Measurements from ENCODE around the gene SLC13A2. TPM values are rescaled to one million over a fixed set of nuclear protein-coding genes. Genes with fewer than 3 reads are reported as not detected.

SLC13A2 gene
- total RNA-seq, 1 donor from 2014 or later = not detected

DNA sequence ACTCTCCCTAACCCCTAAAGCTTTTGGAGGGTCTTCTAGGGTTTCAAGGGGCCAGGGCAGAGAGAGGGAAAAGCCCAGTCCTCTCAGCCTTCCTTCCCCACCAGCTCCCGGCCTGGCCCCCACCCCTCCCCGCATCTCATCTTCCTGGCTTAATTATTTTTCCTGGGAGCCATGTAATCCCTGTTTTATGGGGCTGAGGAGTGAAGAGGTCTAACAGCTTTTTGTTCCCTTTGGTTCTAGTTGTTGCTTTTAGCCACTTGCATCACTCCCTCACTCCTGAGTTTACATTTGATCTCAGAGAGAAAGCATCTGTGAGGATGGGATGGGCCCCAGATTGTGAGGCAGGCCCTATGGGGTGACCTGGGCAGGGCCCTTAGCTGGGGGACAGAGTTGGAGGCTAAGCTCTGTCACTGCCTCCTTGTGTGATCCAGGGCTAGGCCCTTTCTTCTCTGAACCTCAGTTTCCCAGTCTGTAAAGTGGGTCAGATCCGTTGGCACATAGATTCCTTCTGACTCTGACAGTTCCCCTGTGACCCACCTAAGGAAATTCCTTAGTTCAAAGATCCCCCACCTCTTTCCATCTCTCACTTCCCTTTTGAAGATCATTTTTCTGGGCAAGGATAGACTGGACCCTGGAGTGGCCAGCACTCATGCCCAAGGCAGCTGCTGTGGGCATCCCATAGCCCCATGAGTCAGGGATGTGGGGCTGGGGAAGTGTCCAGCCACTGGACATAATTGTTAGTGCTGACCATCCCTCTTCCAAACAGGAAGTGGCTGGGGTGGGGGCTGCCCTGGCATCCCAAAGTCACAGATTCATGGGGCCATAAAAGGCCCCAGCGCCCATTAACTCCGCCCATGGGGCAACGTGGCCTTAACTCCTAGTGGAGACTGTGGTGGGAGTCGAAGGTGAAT is 58.9 kb downstream of the SLC13A2 start:
- FAIRE-seq (no peak), DNase-seq (ENCODE audit: low spot score in 2 of 2) (no peak)

GRCh38 chr17:28533091-28533807 is 59.8 kb downstream of the SLC13A2 start:
- FAIRE-seq (no peak), DNase-seq (ENCODE audit: low spot score in 2 of 2) (no peak)

DNA sequence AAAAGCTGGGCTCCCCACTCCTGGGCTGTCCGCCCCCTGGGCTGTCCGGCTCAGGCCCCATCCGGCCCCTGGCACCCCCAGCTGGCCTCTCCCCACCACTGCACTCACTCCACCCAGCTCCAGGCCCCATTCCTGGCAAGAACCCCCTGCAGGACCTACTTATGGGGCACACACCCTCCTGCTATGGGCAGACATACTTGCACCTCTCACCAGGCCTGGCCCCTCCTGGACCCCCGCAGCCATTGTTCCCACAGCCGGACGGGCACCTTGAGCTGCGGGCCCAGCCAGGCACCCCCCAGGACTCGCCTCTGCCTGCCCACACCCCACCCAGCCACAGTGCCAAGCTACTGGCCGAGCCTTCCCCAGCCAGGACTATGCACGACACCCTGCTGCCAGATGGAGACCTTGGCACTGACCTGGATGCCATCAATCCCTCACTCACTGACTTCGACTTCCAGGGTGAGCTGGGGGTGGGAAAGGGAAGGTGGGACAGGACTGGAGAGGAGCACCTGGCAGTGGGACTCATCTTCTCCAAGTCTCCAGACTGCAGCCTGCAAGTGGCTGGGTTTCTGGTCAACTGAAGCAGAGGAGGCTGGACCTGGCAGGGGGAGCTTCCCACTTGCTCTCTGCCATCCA is 61.4 kb downstream of the SLC13A2 start:
- DNase-seq (ENCODE audit: low spot score in 2 of 2) = no peak
- no peak for FAIRE-seq

GRCh38 chr17:28536532-28537218 is 63.2 kb downstream of the SLC13A2 start:
- DNase-seq (ENCODE audit: low spot score in 2 of 2) (no peak), FAIRE-seq (no peak)

GRCh38 chr17:28537219-28537610 is 63.8 kb downstream of the SLC13A2 start:
- FAIRE-seq (no peak), DNase-seq (ENCODE audit: low spot score in 2 of 2) (no peak)

- FAIRE-seq (no peak), DNase-seq (ENCODE audit: low spot score in 2 of 2) (no peak)
These were observed 65.0 kb downstream of the SLC13A2 start for GRCh38 chr17:28538296-28538895.

DNA sequence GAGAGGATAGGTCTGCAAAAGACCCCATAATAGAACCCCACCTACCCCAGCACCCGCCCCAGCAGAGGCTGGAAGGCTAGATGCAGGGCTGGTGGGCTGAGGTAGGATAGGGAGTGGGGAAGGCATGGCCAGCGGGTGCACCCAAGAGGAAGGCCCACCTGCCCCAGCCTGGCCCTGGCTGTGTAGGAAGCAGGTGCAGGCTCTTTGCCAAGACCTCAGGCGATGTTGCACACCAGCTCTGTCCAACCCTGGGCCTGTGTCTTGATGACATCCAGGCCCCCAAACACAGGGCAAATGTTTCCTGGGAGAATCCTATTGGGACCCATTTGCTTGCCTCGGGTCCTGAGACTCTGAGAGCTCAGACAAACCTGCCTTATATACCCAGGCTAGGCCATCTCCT is 66.8 kb downstream of the SLC13A2 start:
- FAIRE-seq = no peak
- no peak for DNase-seq (ENCODE audit: low spot score in 2 of 2)

DNA sequence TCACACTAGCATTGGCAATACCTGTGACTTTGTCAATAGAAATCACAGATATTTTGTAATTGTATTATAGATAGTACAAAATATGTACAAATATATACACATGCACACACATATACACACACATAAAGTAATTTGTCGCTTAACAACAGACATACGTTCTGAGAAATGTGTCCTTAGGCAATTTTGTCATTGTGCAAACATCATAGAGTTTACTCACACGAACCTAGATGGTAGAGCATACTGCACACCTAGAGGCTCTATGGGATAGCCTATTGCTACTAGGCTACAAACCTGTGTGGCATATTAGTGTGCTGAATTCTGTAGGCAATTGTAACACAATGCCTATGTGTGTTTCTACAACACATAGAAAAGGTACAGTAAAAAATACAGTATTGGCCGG is 68.0 kb downstream of the SLC13A2 start:
- DNase-seq (ENCODE audit: low spot score in 2 of 2) (no peak), FAIRE-seq (no peak)

DNA sequence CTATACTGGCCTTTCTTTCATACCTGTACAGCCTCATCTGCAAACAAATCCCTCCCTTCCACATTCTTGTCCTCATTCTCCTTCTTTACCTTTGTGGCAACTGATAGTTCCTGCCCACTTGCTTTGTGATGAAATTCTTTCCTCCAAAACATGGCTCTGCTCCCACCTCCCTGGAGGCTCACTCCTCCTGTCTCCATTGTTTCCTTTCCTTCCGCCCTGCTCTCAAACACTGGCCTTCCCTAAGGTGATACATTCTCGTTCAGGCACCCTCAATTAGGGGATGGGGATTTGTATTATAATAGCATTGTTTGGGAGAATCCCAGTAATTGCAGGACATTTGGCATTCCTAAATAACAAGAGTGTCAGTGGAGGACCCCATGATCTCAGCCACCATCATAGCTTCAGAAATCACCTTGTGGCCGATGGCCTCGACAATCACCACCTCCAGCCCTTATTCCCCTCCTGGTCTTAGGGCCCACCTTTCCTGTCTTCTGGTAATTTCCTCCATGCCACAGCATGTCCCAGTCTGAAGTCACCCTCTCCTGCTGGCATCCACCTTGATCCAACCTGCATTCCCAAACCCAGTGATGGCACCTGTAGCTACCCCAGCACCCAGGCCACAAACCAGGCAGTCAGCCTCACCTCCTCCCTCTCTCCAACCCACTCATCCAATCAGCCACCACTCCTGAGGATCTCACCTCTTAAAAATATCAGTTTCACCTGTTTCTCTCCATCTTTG is 71.1 kb downstream of the SLC13A2 start:
- DNase-seq (ENCODE audit: low spot score in 2 of 2) = no peak
- FAIRE-seq = no peak

GRCh38 chr17:28545141-28545503 is 71.7 kb downstream of the SLC13A2 start:
- FAIRE-seq = no peak
- no peak for DNase-seq (ENCODE audit: low spot score in 2 of 2)

DNA sequence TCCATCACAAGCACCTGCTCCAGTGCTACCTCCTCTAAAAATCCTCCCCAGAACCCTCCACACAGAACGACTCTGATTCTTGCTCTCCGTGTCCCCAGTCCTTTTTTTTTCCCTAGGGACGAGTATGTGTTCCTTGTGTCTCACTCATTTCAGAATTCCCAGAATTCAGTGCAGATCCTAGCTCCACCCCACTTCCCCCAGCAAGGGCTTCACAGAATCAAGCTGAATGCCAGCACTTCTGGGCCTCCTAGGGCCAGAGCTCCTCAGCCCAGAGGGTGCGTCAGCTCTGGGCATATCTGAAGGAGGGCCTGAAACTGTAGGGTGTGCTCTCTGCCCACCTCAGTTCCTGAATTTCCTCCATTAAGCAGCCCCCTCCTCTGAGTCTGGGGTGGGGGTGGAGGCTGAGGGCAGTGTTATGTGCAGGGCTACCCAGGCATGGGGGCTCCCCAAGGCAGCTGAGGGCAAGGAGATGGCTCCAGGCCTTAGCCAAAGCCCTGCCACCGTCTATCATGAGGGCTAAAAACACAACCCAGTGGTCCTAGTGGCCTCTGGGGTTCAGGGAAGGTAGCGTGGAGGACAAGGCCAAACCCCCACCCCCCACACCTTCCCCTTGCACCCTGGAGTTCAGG is 72.5 kb downstream of the SLC13A2 start:
- no peak for FAIRE-seq
- no peak for DNase-seq (ENCODE audit: low spot score in 2 of 2)

GRCh38 chr17:28547096-28547622 is 73.7 kb downstream of the SLC13A2 start:
- DNase-seq (ENCODE audit: low spot score in 2 of 2) = no peak
- FAIRE-seq = no peak

Other genes starting within 250 kb of the SLC13A2 start
- gene TMEM97, start 154.4 kb upstream of the SLC13A2 start, total RNA-seq = 50.1 TPM
- gene IFT20, start 138.2 kb upstream of the SLC13A2 start, total RNA-seq = 31.0 TPM
- 28.5 TPM for gene TNFAIP1, start 137.9 kb upstream of the SLC13A2 start, total RNA-seq
- 42.0 TPM for gene POLDIP2, start 116.1 kb upstream of the SLC13A2 start, total RNA-seq
- not detected for gene SEBOX, start 108.4 kb upstream of the SLC13A2 start, total RNA-seq
- 0.41 TPM for gene VTN, start 103.3 kb upstream of the SLC13A2 start, total RNA-seq
- 18.3 TPM for gene SARM1, start 102.0 kb upstream of the SLC13A2 start, total RNA-seq
- gene SLC46A1, start 67.4 kb upstream of the SLC13A2 start, total RNA-seq = 12.2 TPM
- not detected for gene FOXN1, start 32.7 kb downstream of the SLC13A2 start, total RNA-seq
- 32.6 TPM for gene UNC119, start 79.0 kb downstream of the SLC13A2 start, total RNA-seq
- gene PIGS, start 97.9 kb downstream of the SLC13A2 start, total RNA-seq = 16.3 TPM
- 56.7 TPM for gene ALDOC, start 103.3 kb downstream of the SLC13A2 start, total RNA-seq
- 3.7 TPM for gene SPAG5, start 125.4 kb downstream of the SLC13A2 start, total RNA-seq
- 11.8 TPM for gene RSKR, start 140.5 kb downstream of the SLC13A2 start, total RNA-seq
- gene BLTP2, start 171.5 kb downstream of the SLC13A2 start, total RNA-seq = 81.9 TPM
- gene SDF2, start 188.3 kb downstream of the SLC13A2 start, total RNA-seq = 44.0 TPM
- 28.9 TPM for gene SUPT6H, start 188.6 kb downstream of the SLC13A2 start, total RNA-seq
- gene PROCA1, start 238.2 kb downstream of the SLC13A2 start, total RNA-seq = 2.9 TPM
- gene RAB34, start 244.2 kb downstream of the SLC13A2 start, total RNA-seq = 12.2 TPM
- 436 TPM for gene RPL23A, start 246.3 kb downstream of the SLC13A2 start, total RNA-seq